NB4 (cell line): ENCODE data around the gene EFNA2.
A peak's percentile ranks its signal among the peaks of the same experiment; 100 is the strongest.

Experiments
- CTCF ChIP-seq: IDR thresholded peaks from one replicate; pipeline ENCODE4 v1.5.1; 2012; ENCODE audit warnings: low read depth, low read length
- MAX ChIP-seq: IDR thresholded peaks from 2 replicates; pipeline ENCODE4 v1.6.1; 2011; ENCODE audit warnings: low read depth, low read length
- MYC ChIP-seq: IDR thresholded peaks from 2 replicates; pipeline ENCODE4 v1.6.1; 2011; ENCODE audit warnings: low read depth, low read length
- POLR2A ChIP-seq: IDR thresholded peaks from 2 replicates; pipeline ENCODE4 v1.6.1; 2011; ENCODE audit warnings: mild to moderate bottlenecking; ENCODE audit not compliant: insufficient read length; ENCODE audit errors: extremely low read depth

- peak; percentile 97 for TF ChIP-seq POLR2A
- no peak; the same call in 1 of the 2 replicates for TF ChIP-seq MYC
- no peak for TF ChIP-seq CTCF
- no peak for TF ChIP-seq MAX
These were observed 16.6 kb upstream of the EFNA2 start, which contains the start of gene CIRBP for GRCh38 chr19:1269065-1269477.
